ENCODE measurements around the gene IMMP1L.

IMMP1L gene

GRCh38 chr11:31477528-31478222 lies 31.7 kb downstream of the IMMP1L start:
- no peak overlapping the region for H3K4me3 ChIP-seq (ENCODE audit: low read depth in 1 of 2, low read length in 1 of 2)
- H3K27me3 ChIP-seq = no peaks in the 10 kb centered on the region
- H3K4me1 ChIP-seq (ENCODE audit: control insufficient read depth in 1 of 2, insufficient read depth in 1 of 2, low read depth in 1 of 2, low read length in 1 of 2) = no peaks in the 10 kb centered on the region
- H3K27ac ChIP-seq = no peak overlapping the region
- no peak for TF ChIP-seq CTCF (IDR thresholded peaks at IDR 0.05)
- no peaks in the 10 kb centered on the region for H3K36me3 ChIP-seq
- H3K9me3 ChIP-seq = no peaks in the 10 kb centered on the region

- H3K36me3 ChIP-seq = no peaks in the 10 kb centered on the region
- no peak overlapping the region for H3K4me3 ChIP-seq (ENCODE audit: low read depth in 1 of 2, low read length in 1 of 2)
- no peak for TF ChIP-seq CTCF (IDR thresholded peaks at IDR 0.05)
- no peaks in the 10 kb centered on the region for H3K27me3 ChIP-seq
- no peaks in the 10 kb centered on the region for H3K4me1 ChIP-seq (ENCODE audit: control insufficient read depth in 1 of 2, insufficient read depth in 1 of 2, low read depth in 1 of 2, low read length in 1 of 2)
- H3K9me3 ChIP-seq = no peaks in the 10 kb centered on the region
- H3K27ac ChIP-seq = no peak overlapping the region
These were observed 35.3 kb downstream of the IMMP1L start for GRCh38 chr11:31474083-31474482.

- Histone ChIP-seq H3K4me1 (ENCODE audit: control insufficient read depth in 1 of 2, insufficient read depth in 1 of 2, low read depth in 1 of 2, low read length in 1 of 2) (no peaks in the 10 kb centered on the region), H3K27ac (no peak overlapping the region), H3K4me3 (ENCODE audit: low read depth in 1 of 2, low read length in 1 of 2) (no peak overlapping the region), H3K36me3 (no peaks in the 10 kb centered on the region), H3K27me3 (no peaks in the 10 kb centered on the region), H3K9me3 (no peaks in the 10 kb centered on the region)
- TF ChIP-seq CTCF (IDR thresholded peaks at IDR 0.05) = no peak
These were observed 45.0 kb downstream of the IMMP1L start for GRCh38 chr11:31464436-31464835.

- Histone ChIP-seq H3K36me3 (no peaks in the 10 kb centered on the region), H3K4me1 (ENCODE audit: control insufficient read depth in 1 of 2, insufficient read depth in 1 of 2, low read depth in 1 of 2, low read length in 1 of 2) (peaks cover 4 to 16% of the 10 kb centered on the region in 2 experiments), H3K27ac (no peak overlapping the region), H3K9me3 (no peaks in the 10 kb centered on the region), H3K27me3 (no peaks in the 10 kb centered on the region), H3K4me3 (ENCODE audit: low read depth in 1 of 2, low read length in 1 of 2) (no peak overlapping the region)
- TF ChIP-seq CTCF (IDR thresholded peaks at IDR 0.05) = no peak
These were observed 54.2 kb downstream of the IMMP1L start for GRCh38 chr11:31455177-31455576.

GRCh38 chr11:31450841-31451240 lies 58.6 kb downstream of the IMMP1L start:
- Histone ChIP-seq H3K27ac (no peak overlapping the region), H3K4me1 (ENCODE audit: control insufficient read depth in 1 of 2, insufficient read depth in 1 of 2, low read depth in 1 of 2, low read length in 1 of 2) (peaks cover 7 to 21% of the 10 kb centered on the region in 2 experiments), H3K4me3 (ENCODE audit: low read depth in 1 of 2, low read length in 1 of 2) (no peak overlapping the region), H3K36me3 (no peaks in the 10 kb centered on the region), H3K27me3 (no peaks in the 10 kb centered on the region), H3K9me3 (no peaks in the 10 kb centered on the region)
- TF ChIP-seq CTCF (IDR thresholded peaks at IDR 0.05) = no peak
